Colonic mucosa (tissue), 4 donors: Measurements from ENCODE around the gene PRAC2. TPM values are rescaled to one million over a fixed set of nuclear protein-coding genes. Genes with fewer than 3 reads are reported as not detected.

ENCODE experiments used
- DNase-seq: peaks from one replicate; pipeline ENCODE4 v3.0.0-alpha.2; 2020
- H3K27ac ChIP-seq: fragments of 200-600 bp; one replicate; pipeline ENCODE4 v1.8.0; 2021
- H3K27me3 ChIP-seq: fragments of 200-600 bp; one replicate; pipeline ENCODE4 v1.8.0; 2021
- H3K36me3 ChIP-seq: fragments of 200-600 bp; one replicate; pipeline ENCODE4 v1.8.0; 2021
- H3K4me1 ChIP-seq: fragments of 200-600 bp; one replicate; pipeline ENCODE4 v1.8.0; 2021; ENCODE audit warnings: mild to moderate bottlenecking
- H3K4me3 ChIP-seq: fragments of 200-600 bp; one replicate; pipeline ENCODE4 v1.8.0; 2021
- H3K9ac ChIP-seq, 2 donors: one replicate each; pipeline ENCODE4 v1.7.0; 2013; ENCODE audit warnings: control low read depth in 2 of 2, low read depth in 2 of 2, low read length in 2 of 2
- H3K9me3 ChIP-seq: fragments of 200-600 bp; one replicate; pipeline ENCODE4 v1.8.0; 2021
- intact Hi-C: fragments of 100-400 bp; cut with DNase I; formaldehyde crosslinking; loops from one replicate; pipeline ENCODE4 v1.14.1; 2022
- total RNA-seq, 2 donors: library from RNA; stranded (reverse); fragmentation: NEBNext Ultra II Directional in 1 of 2; extraction: Animal tissue kit (Norgen Biotek cat#: 25700) in 1 of 2; gene quantifications; one replicate each; pipeline ENCODE4 v1.2.1, GENCODE V29; 2021
- TF ChIP-seq, protein P1 (sequence below): fragments of 200-600 bp; IDR thresholded peaks from one replicate; pipeline ENCODE4 v1.8.0; 2022; ENCODE audit warnings: antibody characterized with exemption, mild to moderate bottlenecking
- donor health status: healthy.
- donor health status: DM: no; HTN: no; CAD: no.
- donor health status: DM: no; HTN: no; CAD: no.

Gene PRAC2
- total RNA-seq, 2 donors from 2014 or later, result 12.9 to 19.4 TPM

DNA sequence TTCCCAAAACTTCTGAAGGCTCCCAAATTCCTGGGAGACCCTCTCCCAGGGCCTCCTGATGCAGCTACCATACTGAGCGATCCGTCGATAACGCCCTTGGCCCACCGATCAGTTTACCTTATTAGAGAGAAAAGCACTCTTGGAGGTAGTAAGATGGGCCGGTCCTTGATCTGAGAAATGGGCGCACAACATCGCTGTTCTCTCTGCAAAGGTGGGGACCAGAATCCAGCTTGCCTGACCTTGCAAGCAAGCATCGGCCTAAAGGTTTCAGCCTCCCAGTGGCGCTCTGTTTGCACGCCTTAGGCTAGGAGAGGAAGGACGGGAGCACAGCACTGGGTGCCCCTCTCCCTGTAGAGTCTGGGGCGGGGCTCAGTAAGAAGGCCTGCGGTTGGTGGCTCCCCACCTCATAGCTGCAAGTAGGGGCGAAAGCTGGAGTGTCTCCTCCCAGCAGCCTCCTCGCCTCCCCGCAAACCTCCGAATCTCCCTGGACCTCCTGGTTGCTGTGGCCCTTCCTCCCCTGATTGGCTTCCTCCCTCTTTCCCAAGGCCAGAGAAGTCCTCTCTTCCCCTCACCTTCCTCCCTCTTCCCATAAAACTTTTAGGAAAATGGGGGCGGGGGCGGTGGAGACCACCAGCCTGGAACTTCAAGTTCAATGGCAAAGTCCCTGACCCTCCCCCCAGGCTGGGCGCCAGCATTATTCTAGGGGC lies 631 bp upstream of the PRAC2 start, which contains the start of gene PRAC1:
Gene PRAC1, minus strand, starts transcription at position 318 of the 707 bp plus-strand sequence. Its CDS starts 126 bp downstream, at position 192.
- TF ChIP-seq, protein P1, sequence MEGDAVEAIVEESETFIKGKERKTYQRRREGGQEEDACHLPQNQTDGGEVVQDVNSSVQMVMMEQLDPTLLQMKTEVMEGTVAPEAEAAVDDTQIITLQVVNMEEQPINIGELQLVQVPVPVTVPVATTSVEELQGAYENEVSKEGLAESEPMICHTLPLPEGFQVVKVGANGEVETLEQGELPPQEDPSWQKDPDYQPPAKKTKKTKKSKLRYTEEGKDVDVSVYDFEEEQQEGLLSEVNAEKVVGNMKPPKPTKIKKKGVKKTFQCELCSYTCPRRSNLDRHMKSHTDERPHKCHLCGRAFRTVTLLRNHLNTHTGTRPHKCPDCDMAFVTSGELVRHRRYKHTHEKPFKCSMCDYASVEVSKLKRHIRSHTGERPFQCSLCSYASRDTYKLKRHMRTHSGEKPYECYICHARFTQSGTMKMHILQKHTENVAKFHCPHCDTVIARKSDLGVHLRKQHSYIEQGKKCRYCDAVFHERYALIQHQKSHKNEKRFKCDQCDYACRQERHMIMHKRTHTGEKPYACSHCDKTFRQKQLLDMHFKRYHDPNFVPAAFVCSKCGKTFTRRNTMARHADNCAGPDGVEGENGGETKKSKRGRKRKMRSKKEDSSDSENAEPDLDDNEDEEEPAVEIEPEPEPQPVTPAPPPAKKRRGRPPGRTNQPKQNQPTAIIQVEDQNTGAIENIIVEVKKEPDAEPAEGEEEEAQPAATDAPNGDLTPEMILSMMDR, result no peak
- H3K9ac ChIP-seq, result peak within 1 kb of the TSS in 1 of 2 donors; percentile 26
- peaks cover 47% of the 10 kb centered on the region for H3K27me3 ChIP-seq
- H3K9me3 ChIP-seq, result no peaks in the 10 kb centered on the region
- no peaks in the 10 kb centered on the region for H3K4me1 ChIP-seq
- H3K4me3 ChIP-seq, result peak within 1 kb of the TSS; percentile 45
- intact Hi-C loops, result loop anchor here (5.0 kb wide), 2 partner anchors 80 to 155 kb away; no protein-coding TSS in a partner anchor
- peak; percentile 88 for DNase-seq
- no peaks in the 10 kb centered on the region for H3K36me3 ChIP-seq
- peak within 1 kb of the TSS; percentile 85 for H3K27ac ChIP-seq

DNA sequence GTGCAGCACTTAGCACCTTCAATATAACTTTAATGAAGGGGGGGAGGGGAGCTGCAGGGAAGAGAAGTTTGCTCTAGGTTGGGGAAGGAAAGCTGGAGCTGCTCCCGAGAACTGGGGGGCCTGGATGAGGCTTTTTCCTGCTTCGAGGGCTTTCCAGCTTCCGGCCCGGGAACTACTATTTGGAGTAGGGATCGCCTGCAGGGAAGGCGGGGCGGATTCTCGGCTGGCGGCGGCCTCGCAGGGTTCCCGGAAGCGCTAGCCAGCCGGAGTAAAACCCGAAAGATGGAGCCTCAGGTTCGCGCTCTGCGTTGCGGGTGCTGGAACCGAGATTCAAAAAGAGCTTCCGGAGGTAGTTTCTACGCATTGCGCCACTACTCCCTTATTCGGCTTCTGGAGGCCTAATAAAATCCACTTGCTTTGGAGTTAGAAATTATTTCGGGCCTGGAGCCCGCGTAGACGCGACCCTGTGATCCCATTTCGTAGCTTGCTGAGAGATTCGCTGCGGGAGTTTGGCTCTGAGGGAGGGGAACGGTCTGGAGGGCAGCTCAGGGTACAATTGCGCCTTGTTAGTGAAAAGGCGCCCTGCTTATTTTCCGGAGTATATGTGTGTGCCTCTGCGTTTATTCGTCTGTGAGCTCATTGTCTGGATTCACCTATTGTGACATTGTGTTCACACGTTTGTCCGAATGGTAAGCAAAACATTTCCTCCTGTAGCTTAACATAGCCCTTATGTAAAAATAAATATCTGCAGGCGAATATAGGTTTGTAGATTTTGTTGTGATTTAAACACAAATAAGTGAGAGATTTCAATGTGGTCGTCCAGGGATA lies 652 bp downstream of the PRAC2 start:
- Histone ChIP-seq H3K9me3 (no peaks in the 10 kb centered on the region), H3K27ac (peak overlapping the region; percentile 85), H3K4me3 (peak overlapping the region; percentile 45), H3K36me3 (no peaks in the 10 kb centered on the region), H3K9ac (peak overlapping the region in 1 of 2 donors; percentile 28), H3K4me1 (no peaks in the 10 kb centered on the region), H3K27me3 (peaks cover 50% of the 10 kb centered on the region)
- DNase-seq, result peak; percentile 74
- TF ChIP-seq, protein P1, result no peak
- intact Hi-C loops, result loop anchor here (2.0 to 5.0 kb wide), 3 partner anchors 67 to 154 kb away; no protein-coding TSS in a partner anchor

DNA sequence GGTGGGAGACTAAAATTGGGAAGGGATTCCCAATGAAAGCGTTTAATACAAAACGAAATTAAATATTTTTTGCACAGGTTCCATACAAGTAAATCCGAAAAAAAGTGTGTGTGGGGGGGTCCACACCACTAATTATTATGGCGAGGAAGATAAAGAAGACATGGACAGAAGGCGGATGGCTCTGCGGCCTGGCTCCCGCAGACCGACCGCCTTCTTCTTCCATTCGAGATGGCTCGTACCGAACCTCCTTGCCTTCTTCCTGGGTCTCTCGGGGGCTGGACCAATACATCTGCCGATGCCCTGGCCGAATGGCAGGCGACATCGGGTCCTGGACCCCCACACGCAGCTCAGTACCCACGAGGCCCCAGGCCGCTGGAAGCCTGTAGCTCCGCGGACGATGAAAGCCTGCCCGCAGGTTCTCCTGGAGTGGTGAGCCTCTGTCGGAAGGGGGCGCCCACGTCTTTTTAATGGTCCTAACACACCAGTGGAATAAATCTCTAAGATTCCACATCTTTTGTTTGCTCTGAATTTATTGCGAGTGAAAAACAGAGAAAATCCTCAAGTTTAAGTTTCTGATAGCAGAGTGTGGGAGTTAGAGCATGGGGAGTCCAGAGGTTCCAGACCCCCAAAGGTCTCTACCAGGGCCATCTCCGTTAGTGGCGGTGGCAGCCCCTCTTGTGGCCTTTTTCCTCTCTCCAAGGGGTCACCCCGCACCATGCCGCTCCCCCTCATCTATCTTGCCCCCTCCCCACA lies 1.4 kb downstream of the PRAC2 start:
- Histone ChIP-seq H3K9me3 (no peaks in the 10 kb centered on the region), H3K4me1 (no peaks in the 10 kb centered on the region), H3K9ac (no peak overlapping the region), H3K4me3 (peak overlapping the region; percentile 45), H3K27me3 (peaks cover 45% of the 10 kb centered on the region), H3K27ac (peak overlapping the region; percentile 85), H3K36me3 (no peaks in the 10 kb centered on the region)
- TF ChIP-seq, protein P1, result peak; percentile 73
- DNase-seq, result peak; percentile 98
- intact Hi-C loops, result loop anchor here (2.0 to 5.0 kb wide), 3 partner anchors 66 to 153 kb away; no protein-coding TSS in a partner anchor

DNA sequence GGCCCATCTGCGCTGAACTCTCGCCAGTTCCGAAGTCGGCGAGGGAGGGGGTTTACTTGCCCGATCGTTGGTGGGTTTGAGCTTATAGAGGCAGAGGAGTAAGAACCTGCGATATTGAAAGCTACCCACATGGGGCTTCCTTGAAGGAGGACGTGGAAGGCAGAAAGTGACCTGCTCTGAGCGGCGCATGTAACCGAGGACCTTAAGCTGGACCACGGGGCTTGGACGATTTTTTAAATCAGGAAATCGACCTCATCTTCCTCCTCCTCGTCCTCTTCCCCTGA lies 2.0 kb downstream of the PRAC2 start:
- peak overlapping the region; percentile 45 for H3K4me3 ChIP-seq
- H3K4me1 ChIP-seq, result no peaks in the 10 kb centered on the region
- TF ChIP-seq, protein P1, result no peak
- no peaks in the 10 kb centered on the region for H3K9me3 ChIP-seq
- peak overlapping the region; percentile 85 for H3K27ac ChIP-seq
- peak; percentile 45 for DNase-seq
- no peak overlapping the region for H3K9ac ChIP-seq
- peaks cover 40% of the 10 kb centered on the region for H3K27me3 ChIP-seq
- intact Hi-C loops, result loop anchor here (2.0 kb wide), 1 partner anchor 66 kb away; no protein-coding TSS in a partner anchor
- no peaks in the 10 kb centered on the region for H3K36me3 ChIP-seq
